Mucosa of descending colon (tissue), 3 donors: ENCODE data around the gene BIN2. TPM values are rescaled to one million over a fixed set of nuclear protein-coding genes. Genes with fewer than 3 reads are reported as not detected.

Experiments used
- ATAC-seq: fragments of 200-7000 bp; cut with Tn5 transposase; one replicate; pipeline ENCODE4 v1.9.1; 2020; ENCODE audit warnings: mild to moderate bottlenecking, moderate library complexity
- DNase-seq, 3 donors: peaks; one replicate each; pipeline ENCODE4 v3.0.0-alpha.2; 2020
- H3K36me3 ChIP-seq: fragments of 200-600 bp; one replicate; pipeline ENCODE4 v1.8.0; 2021; ENCODE audit warnings: low read depth, mild to moderate bottlenecking
- H3K4me1 ChIP-seq: fragments of 200-600 bp; one replicate; pipeline ENCODE4 v1.8.0; 2021; ENCODE audit warnings: low read depth, mild to moderate bottlenecking
- H3K4me3 ChIP-seq: fragments of 200-600 bp; one replicate; pipeline ENCODE4 v1.8.0; 2021; ENCODE audit warnings: mild to moderate bottlenecking
- H3K9me3 ChIP-seq: fragments of 200-600 bp; one replicate; pipeline ENCODE4 v1.8.0; 2021; ENCODE audit warnings: mild to moderate bottlenecking
- intact Hi-C, 2 donors: fragments of 100-400 bp; cut with DNase I in 1 of 2; cut with micrococcal nuclease in 1 of 2; formaldehyde crosslinking; loops; one replicate each; pipeline versions ENCODE4 v1.11.0 to v1.11.1; 2022; cut with DNase I, micrococcal nuclease
- total RNA-seq, 3 donors: library from RNA; stranded (reverse); fragmentation: NEBNext Ultra II Directional in 2 of 3; extraction: Animal tissue kit (Norgen Biotek cat#: 25700) in 2 of 3; gene quantifications; one replicate each; pipeline versions ENCODE4 v1.2.1 to v1.2.4, GENCODE V29; 2021 to 2023
- TF ChIP-seq, protein P1 (sequence below): fragments of 200-600 bp; IDR thresholded peaks from one replicate; pipeline ENCODE4 v1.8.0; 2022; ENCODE audit warnings: antibody characterized with exemption, mild to moderate bottlenecking
- donor health status: DM: no; HTN: no; CAD: no; lungs with moderate emphysema.
- donor health status: DM: no; HTN: no; CAD: no.
- donor health status: DM: no; HTN: yes; CAD: no.

The BIN2 gene
- total RNA-seq, 3 donors from 2014 or later, result 5.6 to 9.8 (median 7.3) TPM

DNA sequence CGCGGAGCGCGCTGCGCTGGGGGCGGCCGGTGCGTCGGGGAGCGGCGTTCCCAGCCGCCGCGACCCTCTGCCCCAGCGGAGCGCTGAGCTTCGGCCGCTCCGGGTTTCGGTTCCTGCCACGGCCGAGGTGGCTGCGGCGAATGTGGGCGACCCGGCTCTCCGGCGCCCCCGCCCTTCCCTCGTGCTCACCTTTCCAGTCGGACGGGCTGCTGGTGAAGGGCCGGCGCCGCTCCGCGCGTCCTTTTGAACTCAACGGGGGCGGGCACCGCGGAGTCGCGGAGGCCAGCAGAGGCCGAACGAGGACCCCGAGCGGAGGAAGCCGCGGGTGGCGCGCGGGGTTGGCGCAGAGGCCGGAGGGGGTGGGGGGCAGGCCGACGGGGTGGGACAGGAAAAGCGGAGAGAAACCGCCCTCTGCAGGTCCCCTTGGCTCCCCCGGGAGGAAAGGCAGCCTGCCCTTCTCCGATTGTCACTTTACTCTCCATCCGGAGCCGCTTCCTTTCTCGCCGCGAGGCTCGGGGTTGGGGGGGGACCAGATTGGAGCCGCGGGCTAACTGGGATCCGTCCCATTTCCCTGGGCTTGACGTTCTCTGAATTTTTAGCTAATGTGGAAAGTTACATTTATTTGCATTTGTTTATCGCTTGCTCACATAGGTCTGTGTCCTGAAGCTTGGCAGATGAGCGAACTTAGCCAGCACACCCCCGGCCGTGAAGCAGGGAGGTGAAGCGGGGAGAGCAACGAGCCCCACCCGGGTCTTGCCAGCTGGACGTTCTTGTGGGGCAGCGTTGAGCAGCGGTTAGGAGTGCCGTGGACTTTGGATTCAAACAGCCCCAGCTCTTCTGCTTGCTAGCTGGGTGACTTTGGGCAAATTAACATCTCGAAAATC lies 53.7 kb downstream of the BIN2 start, which contains the start of gene SMAGP:
SMAGP (minus strand) TSS at position 349 of the 884 bp plus-strand sequence. CDS start 1,137 bp downstream, outside the sequence.
- Histone ChIP-seq H3K36me3 (no peaks in the 10 kb centered on the region), H3K4me3 (peak within 1 kb of the TSS; percentile 43), H3K4me1 (peaks cover 28% of the 10 kb centered on the region), H3K9me3 (no peaks in the 10 kb centered on the region)
- TF ChIP-seq, protein P1, sequence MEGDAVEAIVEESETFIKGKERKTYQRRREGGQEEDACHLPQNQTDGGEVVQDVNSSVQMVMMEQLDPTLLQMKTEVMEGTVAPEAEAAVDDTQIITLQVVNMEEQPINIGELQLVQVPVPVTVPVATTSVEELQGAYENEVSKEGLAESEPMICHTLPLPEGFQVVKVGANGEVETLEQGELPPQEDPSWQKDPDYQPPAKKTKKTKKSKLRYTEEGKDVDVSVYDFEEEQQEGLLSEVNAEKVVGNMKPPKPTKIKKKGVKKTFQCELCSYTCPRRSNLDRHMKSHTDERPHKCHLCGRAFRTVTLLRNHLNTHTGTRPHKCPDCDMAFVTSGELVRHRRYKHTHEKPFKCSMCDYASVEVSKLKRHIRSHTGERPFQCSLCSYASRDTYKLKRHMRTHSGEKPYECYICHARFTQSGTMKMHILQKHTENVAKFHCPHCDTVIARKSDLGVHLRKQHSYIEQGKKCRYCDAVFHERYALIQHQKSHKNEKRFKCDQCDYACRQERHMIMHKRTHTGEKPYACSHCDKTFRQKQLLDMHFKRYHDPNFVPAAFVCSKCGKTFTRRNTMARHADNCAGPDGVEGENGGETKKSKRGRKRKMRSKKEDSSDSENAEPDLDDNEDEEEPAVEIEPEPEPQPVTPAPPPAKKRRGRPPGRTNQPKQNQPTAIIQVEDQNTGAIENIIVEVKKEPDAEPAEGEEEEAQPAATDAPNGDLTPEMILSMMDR, result no peak
- intact Hi-C loops, result no loop called here
- ATAC-seq, result peak; percentile 74
- peak; percentile 89 to 91 (median 90) for DNase-seq

DNA sequence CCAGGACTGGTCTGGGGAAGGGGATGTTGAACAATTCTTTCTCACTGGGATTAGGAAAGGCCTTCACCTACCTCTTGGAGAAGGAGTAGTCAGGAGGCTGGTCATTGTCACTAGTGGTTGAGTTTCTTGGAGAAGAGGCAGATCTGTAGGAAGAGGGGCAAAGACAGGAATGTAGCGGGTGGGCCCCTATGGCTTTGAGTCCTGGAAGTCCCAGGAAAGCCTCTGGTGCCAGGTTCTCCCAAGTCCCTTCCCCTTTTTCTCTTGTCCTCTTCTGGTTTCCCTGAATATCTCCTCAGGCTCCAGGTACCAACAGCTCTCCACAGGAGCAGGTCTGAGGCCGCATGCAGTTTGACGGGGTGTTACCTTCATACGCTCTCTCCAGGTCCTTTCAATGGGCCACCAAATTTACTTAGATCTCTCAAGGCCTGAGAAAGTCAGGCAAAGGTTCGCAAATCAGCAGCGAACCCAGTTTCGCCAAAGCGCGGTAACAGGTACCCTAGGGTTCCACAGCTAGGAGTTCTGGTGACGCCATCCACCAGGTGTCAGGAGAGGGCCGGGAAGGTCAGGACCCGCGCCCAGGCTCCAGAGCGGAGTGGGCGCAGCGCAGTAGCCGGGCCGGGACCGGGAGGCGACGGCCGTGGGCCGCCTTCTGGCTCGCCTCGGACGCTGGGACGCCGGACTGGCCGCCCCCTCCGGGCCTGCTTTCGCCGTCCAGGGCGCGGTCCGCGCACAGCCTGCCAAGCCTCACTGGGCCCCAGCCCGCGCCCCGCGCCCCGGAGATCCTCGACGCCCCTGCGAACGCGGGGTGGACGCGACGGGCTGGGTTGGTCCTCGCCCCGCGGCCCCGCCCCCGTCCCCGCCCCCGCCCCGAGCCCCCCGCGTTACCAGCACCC lies 54.6 kb downstream of the BIN2 start:
- intact Hi-C loops, result loop anchor here in 1 of 2 donors (2.0 kb wide), 1 partner anchor 65 kb away; no protein-coding TSS in a partner anchor
- Histone ChIP-seq H3K4me1 (peaks cover 23% of the 10 kb centered on the region), H3K36me3 (no peaks in the 10 kb centered on the region), H3K4me3 (peak overlapping the region; percentile 43), H3K9me3 (no peaks in the 10 kb centered on the region)
- DNase-seq (peak; percentile 82 to 87 (median 84)), ATAC-seq (peak; percentile 77)
- TF ChIP-seq, protein P1, result no peak

DNA sequence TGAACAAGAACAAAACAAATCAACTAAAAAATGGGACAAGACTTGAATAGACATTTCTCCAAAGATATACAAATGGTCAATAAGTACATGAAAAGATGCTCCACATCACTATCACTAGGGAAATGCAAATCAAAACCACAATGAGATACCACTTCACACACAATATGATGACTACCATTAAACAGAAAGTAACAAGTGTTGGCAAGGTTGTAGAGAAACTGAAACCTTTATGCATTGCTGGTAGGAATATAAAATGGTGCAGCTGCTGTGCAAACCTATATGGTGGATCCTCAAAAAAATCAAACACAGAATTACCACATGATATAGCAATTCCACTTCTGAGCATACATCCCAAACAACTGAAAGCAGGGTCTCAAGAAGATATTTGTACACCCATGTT lies 59.0 kb downstream of the BIN2 start:
- intact Hi-C loops, result no loop called here
- ATAC-seq (no peak), DNase-seq (no peak)
- no peak overlapping the region for H3K4me3 ChIP-seq
- TF ChIP-seq, protein P1, result no peak
- peaks cover 6% of the 10 kb centered on the region for H3K4me1 ChIP-seq
- H3K36me3 ChIP-seq, result no peaks in the 10 kb centered on the region
- H3K9me3 ChIP-seq, result no peaks in the 10 kb centered on the region

DNA sequence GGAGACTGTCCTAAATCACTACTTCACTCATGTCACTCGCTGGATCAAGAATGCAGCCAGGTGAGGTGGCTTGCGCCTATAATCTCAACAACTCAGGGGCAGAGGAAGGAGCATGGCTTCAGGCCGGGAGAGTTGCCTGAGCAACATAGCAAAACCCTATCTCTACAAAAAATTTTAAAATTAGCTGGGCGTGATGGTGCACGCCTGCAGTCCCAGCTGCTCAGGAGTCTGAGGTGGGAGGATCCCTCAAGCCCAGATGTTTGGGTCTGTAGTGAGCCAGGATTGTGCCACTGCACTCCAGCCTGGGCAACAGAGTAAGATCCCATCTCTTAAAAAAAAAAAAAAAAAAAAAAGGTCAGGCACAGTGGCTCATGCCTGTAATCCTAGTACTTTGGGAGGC lies 59.7 kb downstream of the BIN2 start:
- H3K9me3 ChIP-seq, result no peaks in the 10 kb centered on the region
- no peak overlapping the region for H3K4me3 ChIP-seq
- ATAC-seq (no peak), DNase-seq (no peak)
- intact Hi-C loops, result no loop called here
- H3K4me1 ChIP-seq, result peaks cover 6% of the 10 kb centered on the region
- no peaks in the 10 kb centered on the region for H3K36me3 ChIP-seq
- TF ChIP-seq, protein P1, result no peak

DNA sequence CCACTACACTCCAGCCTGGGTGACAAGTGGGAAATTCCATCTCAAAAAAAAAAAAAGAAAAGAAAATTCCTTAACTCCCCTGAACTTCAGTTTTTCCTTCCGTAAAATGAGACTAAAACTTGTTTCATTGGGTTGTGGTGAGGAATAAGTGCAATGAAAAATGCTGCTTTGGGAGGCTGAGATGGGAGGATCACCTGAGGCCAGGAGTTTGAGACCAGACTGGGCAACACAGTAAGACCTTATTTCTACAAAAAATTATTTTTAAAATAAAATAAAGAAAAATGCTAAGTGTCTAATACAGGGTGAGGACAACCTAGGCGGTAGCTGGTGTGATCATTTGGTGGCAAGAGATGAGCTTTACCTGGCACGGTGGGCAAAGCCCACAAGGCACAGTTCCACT lies 60.6 kb downstream of the BIN2 start:
- DNase-seq, result no peak
- intact Hi-C loops, result no loop called here
- ATAC-seq, result no peak
- TF ChIP-seq, protein P1, result no peak
- Histone ChIP-seq H3K4me1 (peaks cover 6% of the 10 kb centered on the region), H3K4me3 (no peak overlapping the region), H3K9me3 (no peaks in the 10 kb centered on the region), H3K36me3 (no peaks in the 10 kb centered on the region)
